GOT3 (cell line): ENCODE measurements around the gene RPS5.
"Not testable (repeated sequence)": the region's sequence is repeated elsewhere in the genome, so short reads cannot be mapped to it uniquely, and the experiment has no call there.

Experiments used
- DNase-seq: peaks from one replicate; lab custom pipeline; 2025; ENCODE audit warnings: mixed read lengths; lab: John Stamatoyannopoulos, UW

RPS5 gene

GRCh38 chr19:58386576-58387337, at the start of gene RPS5:
Gene RPS5 (plus strand): TSS chr19:58387269. CDS start chr19:58388138, 869 bp downstream.
- DNase-seq, result peak; percentile 76

GRCh38 chr19:58338336-58338735, 48.7 kb upstream of the RPS5 start:
- DNase-seq, result no peak

DNA sequence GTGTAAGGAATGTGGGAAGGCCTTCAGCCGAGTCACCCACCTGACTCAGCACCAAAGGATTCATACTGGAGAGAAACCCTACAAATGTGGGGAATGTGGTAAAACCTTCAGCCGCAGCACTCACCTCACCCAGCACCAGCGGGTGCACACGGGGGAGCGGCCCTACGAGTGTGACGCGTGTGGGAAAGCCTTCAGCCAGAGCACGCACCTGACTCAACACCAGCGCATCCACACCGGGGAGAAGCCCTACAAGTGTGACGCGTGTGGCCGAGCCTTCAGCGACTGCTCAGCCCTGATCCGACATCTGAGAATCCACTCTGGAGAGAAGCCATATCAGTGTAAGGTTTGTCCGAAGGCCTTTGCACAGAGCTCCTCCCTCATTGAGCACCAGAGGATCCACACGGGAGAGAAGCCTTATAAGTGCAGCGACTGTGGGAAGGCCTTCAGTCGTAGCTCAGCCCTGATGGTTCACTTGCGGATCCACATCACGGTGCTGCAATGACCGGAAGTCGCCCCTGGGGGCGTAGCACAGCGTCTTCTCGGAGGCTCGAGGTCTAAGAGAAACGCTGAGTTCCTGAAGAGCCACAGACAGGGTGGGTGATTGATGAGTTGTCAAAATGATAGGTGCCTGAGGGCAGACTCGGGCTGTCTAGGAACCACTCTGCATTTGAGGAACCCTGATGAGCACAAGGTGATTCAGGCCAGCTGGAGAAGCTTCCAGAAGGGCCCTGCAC, 48.1 kb upstream of the RPS5 start:
- DNase-seq, result no peak

DNA sequence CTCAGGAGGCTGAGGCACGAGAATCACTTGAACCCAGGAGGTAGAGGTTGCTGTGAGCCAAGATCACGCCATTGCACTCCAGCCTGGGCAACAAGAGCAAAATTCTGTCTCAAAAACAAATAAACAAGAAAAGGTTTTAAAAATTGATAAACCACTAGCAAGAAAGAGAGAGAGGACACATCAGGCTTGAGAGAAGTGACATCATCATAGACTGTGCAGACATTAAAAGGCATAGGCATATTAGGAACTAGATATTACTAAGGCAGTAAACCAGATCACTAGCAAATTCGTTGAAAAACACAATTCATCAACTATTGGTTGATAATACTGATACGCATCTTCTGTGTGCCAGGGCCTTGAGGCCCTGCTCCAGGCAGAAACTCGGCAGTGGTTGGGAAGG, 41.5 kb upstream of the RPS5 start:
- DNase-seq, result no peak

GRCh38 chr19:58346961-58347929, 39.8 kb upstream of the RPS5 start:
- DNase-seq, result no peak

GRCh38 chr19:58348080-58348479, 39.0 kb upstream of the RPS5 start:
- not testable (repeated sequence) for DNase-seq

GRCh38 chr19:58349590-58349989, 37.5 kb upstream of the RPS5 start:
- DNase-seq, result no peak

DNA sequence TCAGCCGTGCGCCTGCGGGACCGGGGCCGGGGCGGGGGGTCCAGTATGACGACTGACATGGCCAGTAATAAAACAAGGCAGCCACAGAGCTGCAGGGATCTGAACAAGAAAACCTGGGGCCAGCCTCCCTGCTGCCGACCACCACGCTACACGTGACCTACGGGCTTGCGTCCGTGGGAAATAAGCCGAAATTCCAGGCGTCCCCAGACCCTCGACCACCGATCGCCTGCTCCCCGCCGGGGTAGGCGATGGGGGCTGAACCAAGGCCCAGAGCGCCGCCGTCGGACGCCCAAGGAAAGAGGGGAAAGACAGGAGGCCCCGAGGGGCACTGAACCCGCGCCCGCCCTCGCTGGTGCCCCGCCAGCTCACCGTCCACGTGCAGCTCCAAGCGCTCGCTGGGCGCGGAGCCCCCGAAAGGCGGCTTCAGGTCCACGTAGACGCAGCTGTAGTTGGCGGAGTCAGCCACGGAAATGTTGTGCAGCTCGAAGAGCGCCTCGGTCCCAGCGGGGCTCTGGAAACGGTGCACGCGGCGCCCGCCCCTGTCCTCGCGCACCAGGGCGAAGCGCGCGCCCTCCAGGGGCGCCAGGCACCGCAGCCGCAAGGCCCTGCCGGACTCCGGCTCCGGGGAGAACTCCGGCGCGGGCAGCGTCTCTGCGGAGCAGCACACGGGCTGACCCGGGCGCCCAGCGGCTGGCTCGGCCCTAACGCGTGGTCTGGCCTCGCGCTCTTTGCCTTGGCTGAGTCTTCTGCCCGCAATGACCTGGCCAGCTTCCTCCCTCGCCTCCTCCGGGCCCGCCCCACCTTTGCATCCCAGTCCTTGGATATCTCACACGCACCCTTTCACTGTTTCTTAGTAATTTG, 36.8 kb upstream of the RPS5 start:
- DNase-seq, result no peak

- DNase-seq, result no peak
Observed at GRCh38 chr19:58350871-58351557, 36.1 kb upstream of the RPS5 start.

DNA sequence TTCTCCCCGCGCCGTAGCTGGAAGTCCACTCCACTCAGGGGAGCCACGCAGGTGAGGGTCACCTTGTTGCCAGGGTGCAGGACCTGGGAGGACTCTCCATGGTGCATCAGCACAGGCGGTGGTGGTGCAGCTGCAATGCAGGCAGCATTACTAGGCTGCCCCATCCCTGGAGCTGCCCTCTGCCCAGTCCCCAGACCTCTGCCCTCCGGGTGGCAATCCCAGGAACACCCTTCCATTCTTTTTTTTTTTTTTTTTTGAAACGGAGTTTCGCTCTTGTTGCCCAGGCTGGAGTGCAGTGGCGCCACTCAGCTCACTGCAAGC, 35.6 kb upstream of the RPS5 start:
- no peak for DNase-seq

DNA sequence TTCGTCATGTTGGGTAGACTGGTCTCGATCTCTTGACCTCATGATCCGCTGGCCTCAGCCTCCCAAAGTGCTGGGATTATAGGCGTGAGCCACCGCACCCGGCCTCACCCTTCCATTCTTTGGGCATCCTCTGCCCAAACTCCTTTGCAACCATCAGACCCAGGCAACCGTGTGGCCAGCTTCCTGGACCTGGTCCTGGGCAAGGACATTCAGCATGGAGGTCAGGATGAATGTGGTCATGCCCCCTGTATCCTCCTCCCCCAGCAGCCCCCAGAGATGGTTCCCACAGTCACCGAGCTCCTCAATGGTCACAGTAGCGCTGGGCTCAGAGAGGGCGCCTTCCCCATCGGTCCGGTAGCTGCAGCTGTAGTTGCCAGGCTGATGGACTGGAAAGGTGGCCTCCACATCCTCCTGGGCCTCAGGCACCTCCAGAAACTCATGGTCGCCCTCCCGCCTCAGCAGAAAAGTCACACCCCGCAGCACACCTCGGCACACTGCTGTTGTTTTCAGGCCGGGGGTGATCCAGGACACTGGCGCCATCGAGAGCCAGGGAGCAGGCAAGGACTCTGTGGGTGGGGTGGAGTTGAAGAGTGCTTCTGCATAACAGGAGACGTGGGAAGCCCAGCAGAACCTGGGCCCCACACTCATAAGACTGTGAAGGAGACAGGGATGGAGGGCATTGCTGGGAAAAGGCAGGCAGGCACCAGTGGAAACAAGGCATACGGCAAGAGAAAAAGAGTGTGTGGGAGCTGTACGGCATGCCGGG, 34.9 kb upstream of the RPS5 start:
- no peak for DNase-seq

- DNase-seq, result no peak
Observed at GRCh38 chr19:58352760-58353671, 34.1 kb upstream of the RPS5 start, which contains the start of gene A1BG. Gene A1BG (minus strand): TSS chr19:58353492. CDS start chr19:58353437, 55 bp downstream.

DNA sequence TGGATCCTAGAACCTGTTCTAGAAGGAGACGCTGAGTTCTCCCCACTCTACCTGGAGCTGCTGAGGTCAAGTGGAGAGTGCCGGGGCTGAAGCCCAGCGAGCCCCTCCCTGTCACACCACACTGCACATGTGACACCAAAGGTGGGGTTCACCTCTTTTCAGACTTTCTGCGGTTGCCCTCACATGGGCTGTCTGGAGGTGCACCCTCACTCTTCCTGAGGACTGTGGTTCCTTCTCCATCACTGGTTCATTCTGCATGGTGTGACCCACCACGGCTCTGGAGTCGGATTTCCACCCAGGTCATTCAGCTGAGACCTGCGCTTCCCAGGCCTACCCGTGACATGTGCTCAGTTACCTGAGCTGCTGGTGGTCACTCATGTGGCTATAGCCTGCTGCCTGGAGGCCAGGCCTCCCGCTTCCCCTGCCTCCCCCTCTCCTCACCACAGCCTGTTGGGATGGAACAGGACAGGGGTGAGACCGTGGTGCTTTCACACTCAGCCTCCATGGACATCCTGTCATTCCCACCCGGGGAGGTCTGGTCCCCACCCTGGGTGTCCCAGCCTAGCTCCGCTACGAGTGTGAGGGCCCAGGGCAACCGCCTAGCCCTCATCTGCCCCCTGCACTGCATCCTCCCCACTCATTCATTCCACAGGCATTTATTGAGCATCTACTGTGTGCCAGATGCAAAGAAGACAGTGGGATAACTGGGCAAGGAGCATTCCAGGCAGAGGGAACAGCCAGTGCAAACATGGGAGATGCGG, 33.2 kb upstream of the RPS5 start:
- DNase-seq, result no peak

DNA sequence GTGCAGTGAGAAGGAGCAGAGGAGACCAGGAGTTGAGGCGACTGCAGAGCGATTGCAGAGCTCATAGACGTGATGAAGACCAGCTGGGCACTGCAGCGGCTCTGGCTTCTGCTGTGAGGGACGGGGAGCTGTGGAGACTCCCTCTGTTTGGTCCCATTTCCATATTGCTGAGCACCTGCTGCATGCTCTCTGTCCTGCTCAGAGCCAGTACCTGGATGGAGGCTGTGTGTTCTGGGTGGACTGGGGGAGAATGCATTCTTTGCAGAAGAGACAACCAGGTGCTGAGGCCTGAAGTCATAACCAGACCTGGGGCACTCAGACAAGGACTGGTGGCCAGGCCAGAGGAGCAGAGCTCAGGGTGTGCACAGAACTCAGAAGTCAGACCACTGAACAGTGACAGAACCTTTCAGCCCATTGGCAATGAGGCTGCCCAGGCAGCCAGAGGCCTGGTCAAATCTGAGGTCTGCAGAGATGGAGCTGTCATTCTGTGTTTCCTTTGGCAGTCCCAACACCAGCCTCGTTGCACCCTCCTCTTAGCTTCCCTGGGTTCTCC, 32.5 kb upstream of the RPS5 start:
- no peak for DNase-seq

GRCh38 chr19:58355215-58355796, 31.8 kb upstream of the RPS5 start:
- DNase-seq, result no peak

DNA sequence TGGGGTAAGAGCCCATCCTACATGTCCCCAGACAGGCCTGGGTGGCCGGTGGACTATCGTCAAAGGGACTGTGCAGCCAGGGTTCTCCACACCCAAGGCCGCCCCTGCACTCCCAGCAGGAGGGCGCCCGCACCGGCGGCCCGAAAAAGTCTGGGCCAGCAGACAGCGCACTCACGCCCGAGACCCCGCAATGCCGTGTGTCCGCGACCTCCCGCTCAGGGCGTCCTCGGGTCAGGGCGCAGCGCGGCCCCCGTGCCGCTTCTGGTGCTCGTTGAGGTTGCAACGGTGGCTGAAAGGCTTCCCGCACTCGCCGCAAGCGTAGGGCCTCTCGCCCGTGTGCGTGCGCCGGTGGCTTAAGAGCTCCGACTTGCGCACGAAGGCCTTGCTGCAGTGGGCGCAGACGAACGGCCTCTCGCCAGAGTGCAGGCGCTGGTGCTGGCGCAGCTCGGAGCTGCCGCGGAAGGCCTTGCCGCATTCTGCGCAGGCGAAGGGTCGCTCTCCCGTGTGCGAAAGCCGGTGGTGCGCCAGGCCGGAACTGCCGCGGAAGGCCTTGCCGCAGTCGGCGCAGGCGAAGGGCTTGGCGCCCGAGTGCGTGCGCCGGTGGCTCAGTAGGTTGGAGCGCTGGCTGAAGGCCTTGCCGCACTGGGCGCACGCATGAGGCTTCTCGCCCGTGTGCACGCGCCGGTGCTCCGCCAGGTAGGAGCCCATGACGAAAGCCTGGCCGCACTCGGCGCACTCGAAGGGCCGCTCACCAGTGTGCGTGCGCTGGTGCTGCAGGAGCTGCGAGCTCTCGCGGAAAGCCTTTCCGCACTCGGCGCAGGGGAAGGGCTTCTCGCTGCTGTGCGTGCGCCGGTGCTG, 30.9 kb upstream of the RPS5 start:
- DNase-seq, result no peak
